ENCODE measurements around the gene ATG13. TPM values are rescaled to one million over a fixed set of nuclear protein-coding genes. Genes with fewer than 3 reads are reported as not detected.

Gene ATG13
- total and polyA plus RNA-seq, 2 of the 8 experiments (the other 6 are each of a cell fraction or from before 2014, with no cell fraction given) = 65.0 to 77.4 TPM

DNA sequence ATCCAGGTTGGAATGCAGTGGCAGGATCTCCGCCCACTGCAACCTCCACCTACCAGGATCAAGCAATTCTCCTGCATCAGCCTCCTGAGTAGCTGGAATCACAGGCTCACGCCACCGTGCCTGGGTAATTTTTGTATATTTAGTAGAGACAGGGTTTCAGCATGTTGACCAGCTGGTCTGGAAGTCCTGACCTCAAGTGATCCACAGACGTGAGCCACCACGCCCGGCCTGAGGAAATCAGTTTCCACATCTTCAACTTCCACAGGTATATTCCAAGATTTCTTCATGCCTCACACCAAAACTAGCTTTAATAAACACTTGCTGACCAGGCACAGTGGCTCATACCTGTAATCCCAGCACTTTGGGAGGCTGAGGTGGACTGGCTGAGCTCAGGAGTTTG is 8.0 kb upstream of the ATG13 start:
- POLR2A ChIA-PET (ENCODE audit: partially characterized antibody) = no interaction called here
- TF ChIP-seq EP300 (IDR thresholded peaks at IDR 0.05; ENCODE audit: borderline replicate concordance in 1 of 2, low read depth in 2 of 2, low read length in 2 of 2) (no peak), SIX5 (IDR thresholded peaks at IDR 0.05; ENCODE audit: low read depth, low read length) (no peak), NRF1 (IDR thresholded peaks at IDR 0.05; ENCODE audit: low read depth, low read length) (no peak), RXRA (IDR thresholded peaks at IDR 0.05; ENCODE audit: insufficient read depth, low read depth, low read length) (no peak), RAD21 (IDR thresholded peaks at IDR 0.05 in 1 of 2, conservative IDR thresholded peaks at IDR 0.05 in 1 of 2; ENCODE audit: low read depth in 2 of 2, low read length in 2 of 2) (no peak), TAF7 (optimal IDR thresholded peaks at IDR 0.05; ENCODE audit: borderline replicate concordance, low read depth, low read length) (no peak), SRF (IDR thresholded peaks at IDR 0.05; ENCODE audit: low read depth, low read length) (no peak), TAF1 (IDR thresholded peaks at IDR 0.05; ENCODE audit: low read depth, low read length) (no peak), EZH2 (IDR thresholded peaks at IDR 0.05; ENCODE audit: low read depth, low read length, severe bottlenecking) (no peak)

More for the DNA sequence above, 8.0 kb upstream of the ATG13 start:
- Histone ChIP-seq H4K5ac (ENCODE audit: insufficient read length, low read depth, low read length) (no peak overlapping the region), H2AK5ac (ENCODE audit: low read depth, low read length) (no peak overlapping the region), H2BK20ac (ENCODE audit: low read length) (no peak overlapping the region), H3K4me3 (ENCODE audit: extremely low read depth in 1 of 4, insufficient read depth in 2 of 4, low read depth in 3 of 4, low read length in 4 of 4) (no peak overlapping the region), H3K79me2 (ENCODE audit: control insufficient read depth in 1 of 2, insufficient read depth in 2 of 2, low read length in 2 of 2) (no peaks in the 10 kb centered on the region), H3K4me1 (replicated peaks in 1 of 4; ENCODE audit: control insufficient read depth in 3 of 4, insufficient read depth in 4 of 4, low read length in 3 of 4) (no peaks in the 10 kb centered on the region), H2BK15ac (ENCODE audit: low read length) (no peak overlapping the region), H4K20me1 (replicated peaks in 1 of 2; ENCODE audit: control insufficient read depth in 1 of 2, insufficient read depth in 2 of 2, low read length in 2 of 2) (no peaks in the 10 kb centered on the region), H3K23me2 (ENCODE audit: low read depth, low read length) (0 out of 2 replicates have a peak, but pooled peaks cover 1% of the 10 kb centered on the region), H3K27ac (ENCODE audit: low read depth, low read length) (no peak overlapping the region), H3K56ac (replicated peaks; ENCODE audit: insufficient read length, low read depth, low read length) (no peak overlapping the region), H3K4me2 (ENCODE audit: insufficient read depth in 1 of 2, low read depth in 2 of 2, low read length in 2 of 2) (no peak overlapping the region), H3K9ac (replicated peaks in 1 of 4; ENCODE audit: extremely low read depth in 1 of 4, low read depth in 3 of 4, low read length in 3 of 4) (no peak overlapping the region), H3K23ac (ENCODE audit: insufficient read length) (no peak overlapping the region), H3K4ac (replicated peaks; ENCODE audit: insufficient read length, low read depth, low read length) (no peak overlapping the region), H2BK120ac (replicated peaks; ENCODE audit: low read depth, low read length) (no peak overlapping the region), H2BK12ac (ENCODE audit: low read depth, low read length) (no peak overlapping the region), H3K14ac (ENCODE audit: insufficient read length) (no peak overlapping the region), H3K79me1 (ENCODE audit: low read depth, low read length) (no peaks in the 10 kb centered on the region), H3K9me3 (ENCODE audit: insufficient read depth in 2 of 2, low read depth in 1 of 2, low read length in 1 of 2) (no peaks in the 10 kb centered on the region), H4K91ac (replicated peaks; ENCODE audit: insufficient read length, low read length) (no peak overlapping the region), H2BK5ac (ENCODE audit: low read depth, low read length) (no peak overlapping the region), H3K27me3 (replicated peaks in 1 of 4; ENCODE audit: control insufficient read depth in 3 of 4, extremely low read depth in 1 of 4, insufficient read depth in 3 of 4, low read length in 3 of 4) (no peaks in the 10 kb centered on the region), H3K36me3 (ENCODE audit: control insufficient read depth in 2 of 4, insufficient read depth in 4 of 4, low read length in 3 of 4) (no peaks in the 10 kb centered on the region), H3K18ac (ENCODE audit: extremely low read depth, low read length) (no peak overlapping the region), H2AFZ (ENCODE audit: low read length) (no peak overlapping the region), H4K8ac (ENCODE audit: extremely low read depth, insufficient read depth, low read length) (no peak overlapping the region)
- no peak for FAIRE-seq
- no peak for DNase-seq (ENCODE audit: low read depth in 1 of 2, low spot score in 2 of 2)
- CTCF ChIA-PET (ENCODE audit: partially characterized antibody) = interaction anchor here (0.6 to 0.7 kb wide), 2 partner anchors 425 to 765 kb away, joined by 3 read pairs; no protein-coding TSS in a partner anchor
- WGBS, 2 experiments (ENCODE audit: extremely low coverage in 1 of 2, insufficient coverage in 1 of 2, insufficient read length in 1 of 2, insufficient replicate concordance in 2 of 2, low coverage in 1 of 2, low lambda C conversion rate in 2 of 2, missing lambda C conversion rate in 1 of 2) = 89% methylated on average over 6 of the region's 6 CpGs; no CpG with 5 or more reads in 1 of the 2 experiments

Measured in H1 (cell line).